Loucy (cell line): ENCODE data around the gene ILK.

Experiments
- EZH2phosphoT487 ChIP-seq: fragments of 200-600 bp; IDR thresholded peaks from 2 replicates; pipeline ENCODE4 v1.6.1; 2018; ENCODE audit warnings: antibody characterized with exemption, mild to moderate bottlenecking, moderate library complexity, borderline replicate concordance
- TF ChIP-seq, protein P1 (sequence below): fragments of 200-600 bp; sonication (generic); conservative IDR thresholded peaks from 2 replicates; pipeline ENCODE4 v1.5.1; 2014; ENCODE audit warnings: mild to moderate bottlenecking, antibody characterized with exemption, low read length

DNA sequence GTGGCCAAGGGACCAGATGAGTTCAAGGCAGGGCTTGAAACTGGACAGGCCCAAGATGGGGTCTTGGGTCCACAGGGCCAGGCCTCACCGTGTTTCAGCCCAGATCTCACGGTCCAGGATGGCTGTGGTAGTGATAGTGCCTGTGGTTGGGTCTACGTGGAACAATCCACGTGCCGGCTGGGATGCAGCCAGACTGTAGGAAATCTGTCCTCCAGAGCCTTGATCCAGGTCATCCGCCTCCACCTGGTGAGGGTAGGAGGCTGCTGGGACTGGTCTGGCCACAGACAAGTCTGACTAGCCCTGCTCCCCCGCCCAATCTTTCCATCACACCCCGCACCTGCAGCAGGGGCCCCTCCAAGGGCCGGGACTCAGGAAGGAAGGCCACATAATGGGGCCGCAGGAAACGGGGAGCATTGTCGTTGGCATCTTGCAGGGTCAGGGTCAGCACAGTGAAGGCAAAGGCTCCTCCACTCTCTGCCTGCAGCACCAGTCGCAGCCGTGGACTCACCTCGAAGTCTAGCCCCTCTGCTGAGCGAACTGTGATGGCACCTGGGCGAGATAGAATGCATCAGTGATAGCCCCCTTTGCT is 22.4 kb downstream of the ILK start:
- TF ChIP-seq, protein P1, sequence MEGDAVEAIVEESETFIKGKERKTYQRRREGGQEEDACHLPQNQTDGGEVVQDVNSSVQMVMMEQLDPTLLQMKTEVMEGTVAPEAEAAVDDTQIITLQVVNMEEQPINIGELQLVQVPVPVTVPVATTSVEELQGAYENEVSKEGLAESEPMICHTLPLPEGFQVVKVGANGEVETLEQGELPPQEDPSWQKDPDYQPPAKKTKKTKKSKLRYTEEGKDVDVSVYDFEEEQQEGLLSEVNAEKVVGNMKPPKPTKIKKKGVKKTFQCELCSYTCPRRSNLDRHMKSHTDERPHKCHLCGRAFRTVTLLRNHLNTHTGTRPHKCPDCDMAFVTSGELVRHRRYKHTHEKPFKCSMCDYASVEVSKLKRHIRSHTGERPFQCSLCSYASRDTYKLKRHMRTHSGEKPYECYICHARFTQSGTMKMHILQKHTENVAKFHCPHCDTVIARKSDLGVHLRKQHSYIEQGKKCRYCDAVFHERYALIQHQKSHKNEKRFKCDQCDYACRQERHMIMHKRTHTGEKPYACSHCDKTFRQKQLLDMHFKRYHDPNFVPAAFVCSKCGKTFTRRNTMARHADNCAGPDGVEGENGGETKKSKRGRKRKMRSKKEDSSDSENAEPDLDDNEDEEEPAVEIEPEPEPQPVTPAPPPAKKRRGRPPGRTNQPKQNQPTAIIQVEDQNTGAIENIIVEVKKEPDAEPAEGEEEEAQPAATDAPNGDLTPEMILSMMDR, result no peak
- TF ChIP-seq EZH2phosphoT487, result no peak
